Fibroblast of pulmonary artery (primary cell): ENCODE data around the gene UGT1A4.

Experiments
- DNase-seq: peaks from one replicate; pipeline ENCODE4 v3.0.0-alpha.2; 2010; ENCODE audit warnings: low read depth
- H3K4me3 ChIP-seq: replicated peaks from 2 replicates; pipeline ENCODE4 v1.5.1; 2011; ENCODE audit warnings: low read depth, mild to moderate bottlenecking, control low read depth, low read length, moderate library complexity
- CTCF ChIP-seq: IDR thresholded peaks from 2 replicates; pipeline ENCODE4 v1.5.1; 2011; ENCODE audit warnings: mild to moderate bottlenecking, control low read depth, low read length, inconsistent platforms; ENCODE audit errors: missing control alignments

The UGT1A4 gene

DNA sequence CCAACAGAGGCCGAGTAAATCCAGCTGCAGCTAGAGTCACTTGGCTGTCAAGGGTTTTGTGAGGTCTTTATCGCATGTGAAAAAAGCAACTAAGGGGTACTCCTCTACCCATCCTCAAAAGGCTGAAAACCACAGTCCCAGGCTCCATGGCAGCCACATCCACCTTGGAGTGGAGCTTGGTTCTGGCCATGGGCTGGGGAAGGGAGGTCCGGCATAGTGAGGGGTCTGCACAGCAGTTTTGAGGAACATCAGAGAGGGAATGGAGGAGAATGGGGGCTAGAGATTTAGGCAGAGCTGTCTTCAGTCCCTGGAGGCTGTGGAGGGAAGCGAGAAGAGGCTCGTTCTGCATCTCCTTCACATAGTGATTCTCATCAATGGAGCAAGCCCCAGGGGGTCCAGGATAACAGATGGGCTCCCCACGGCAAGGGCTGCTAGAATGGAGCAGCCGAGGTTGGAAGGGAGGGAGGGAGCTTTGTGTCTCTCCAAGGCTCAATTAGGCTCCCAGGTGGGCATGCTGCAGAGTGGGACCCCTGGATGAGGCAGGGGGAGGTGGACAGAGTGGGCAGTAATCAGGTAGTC lies 80.6 kb downstream of the UGT1A4 start:
- H3K4me3 ChIP-seq: no peak overlapping the region
- TF ChIP-seq CTCF: no peak
- no peak for DNase-seq

DNA sequence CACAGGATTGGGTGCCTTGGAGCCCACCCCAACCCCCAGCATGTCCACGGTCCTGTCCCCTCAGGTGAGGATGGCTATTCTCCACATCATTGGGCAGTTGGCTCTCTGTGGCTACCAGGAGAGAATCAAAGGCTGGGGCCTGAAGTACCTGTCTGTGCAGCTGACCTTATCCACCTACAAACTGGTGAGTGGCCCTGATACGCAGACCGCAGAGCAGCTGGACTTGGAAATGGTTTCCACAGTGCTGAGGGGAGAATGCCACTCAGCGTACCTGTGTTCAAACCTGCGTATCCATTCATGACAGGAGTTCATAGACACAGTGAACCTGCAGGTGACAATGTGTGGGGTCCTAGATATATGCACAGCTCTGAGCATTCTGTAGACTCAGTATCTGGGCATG lies 81.2 kb downstream of the UGT1A4 start:
- TF ChIP-seq CTCF: no peak
- no peak for DNase-seq
- no peak overlapping the region for H3K4me3 ChIP-seq

- no peak for TF ChIP-seq CTCF
- no peak overlapping the region for H3K4me3 ChIP-seq
- no peak for DNase-seq
Measured at GRCh38 chr2:233800208-233800607, 81.7 kb downstream of the UGT1A4 start.

DNA sequence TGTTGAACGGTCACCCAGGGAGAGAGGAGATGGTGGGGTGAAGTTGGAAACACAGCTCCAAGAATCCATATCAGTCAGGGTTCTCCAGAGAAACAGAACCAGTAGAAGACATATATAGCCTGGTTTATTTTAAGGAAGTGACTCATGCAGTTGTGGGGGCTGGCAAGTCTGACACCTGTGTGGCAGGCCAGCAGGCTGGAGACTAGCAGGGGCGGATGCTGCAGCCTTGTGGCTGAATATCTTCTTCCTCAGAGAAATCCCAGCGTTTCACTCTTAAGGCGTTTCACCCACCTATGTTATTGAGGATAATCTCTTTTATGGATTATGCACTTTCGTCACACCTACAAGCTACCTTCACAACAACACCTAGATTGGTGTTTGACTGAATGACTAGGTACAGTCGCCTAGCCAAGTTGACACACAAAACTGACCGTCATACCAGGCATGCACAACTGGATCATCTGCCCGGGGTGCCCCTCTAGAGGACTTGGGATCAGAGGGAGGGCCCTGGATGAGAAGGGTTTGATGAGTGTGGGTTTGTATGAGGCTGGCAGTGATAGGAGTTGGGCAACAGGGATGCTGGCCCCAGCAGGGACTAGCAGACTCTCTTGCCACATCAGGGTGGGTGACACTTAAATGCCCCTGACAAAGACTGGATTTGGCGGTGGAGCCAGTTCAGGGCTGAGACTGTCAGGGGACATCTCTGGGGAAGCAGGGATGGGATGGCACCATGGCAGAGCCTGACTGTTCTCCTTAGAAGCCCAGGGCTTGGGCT lies 83.0 kb downstream of the UGT1A4 start:
- peak; percentile 24 for DNase-seq
- no peak overlapping the region for H3K4me3 ChIP-seq
- no peak for TF ChIP-seq CTCF

DNA sequence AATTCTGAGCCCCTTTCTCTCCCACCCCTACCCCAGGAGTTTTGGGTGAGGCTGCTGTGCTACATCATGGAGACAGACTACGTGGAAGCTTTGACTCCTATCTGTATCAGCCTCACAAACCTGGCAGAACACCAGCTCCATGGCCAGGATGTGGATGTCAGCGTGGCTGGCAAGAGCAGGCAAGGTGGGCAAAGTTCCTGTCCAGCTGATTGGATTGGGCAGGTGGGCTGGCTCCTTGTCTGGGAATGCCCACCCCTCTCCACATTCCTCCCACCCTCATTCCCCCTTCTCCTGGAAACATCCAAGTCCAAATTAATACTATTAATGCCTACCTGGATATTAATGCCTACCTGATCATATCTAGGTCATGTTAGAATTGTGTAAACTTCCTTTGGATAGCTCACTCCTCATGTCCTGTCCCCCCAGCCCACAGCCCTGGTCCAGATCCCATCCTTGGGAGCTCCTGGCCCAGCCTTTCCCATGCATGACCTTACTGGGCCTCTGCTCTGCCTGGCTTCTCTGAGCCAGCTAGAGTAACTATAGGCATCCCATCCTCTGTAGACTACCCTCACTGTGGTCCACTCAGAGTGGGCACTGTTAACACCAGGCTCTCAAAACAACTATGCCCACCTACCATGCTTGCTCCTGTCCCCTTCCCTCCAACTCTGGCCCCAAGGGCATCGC lies 83.7 kb downstream of the UGT1A4 start:
- H3K4me3 ChIP-seq: no peak overlapping the region
- TF ChIP-seq CTCF: no peak
- DNase-seq: no peak

DNA sequence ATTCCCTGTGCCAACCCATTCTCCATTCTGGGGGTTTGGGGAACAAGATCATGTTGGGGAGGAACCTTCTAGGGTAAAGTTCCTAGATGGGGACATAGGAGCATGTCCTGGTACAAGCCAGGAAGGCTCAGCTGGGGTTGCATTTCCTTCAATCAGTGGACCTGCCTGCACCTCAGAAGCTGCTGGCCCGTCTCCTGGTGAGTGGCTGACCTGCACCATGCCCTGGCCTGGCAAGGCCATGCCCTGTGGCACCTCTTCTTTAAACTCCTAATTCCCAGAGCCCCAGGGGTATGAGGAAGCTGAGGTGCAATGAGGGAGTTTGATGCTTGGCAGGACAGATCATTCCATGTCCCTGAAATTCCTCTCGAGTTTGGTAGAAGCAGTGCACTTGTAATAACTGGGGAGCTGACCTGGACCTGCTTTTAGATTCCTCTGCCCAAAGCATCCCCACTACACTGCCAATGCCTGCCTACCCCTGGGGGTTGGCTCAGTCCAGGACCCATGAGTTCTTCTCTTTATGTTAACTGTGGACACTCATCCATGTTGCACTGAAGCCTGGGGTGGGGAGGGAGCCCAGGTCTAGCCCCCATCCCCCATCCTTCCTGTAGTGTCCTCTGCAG lies 84.9 kb downstream of the UGT1A4 start:
- no peak for TF ChIP-seq CTCF
- DNase-seq: no peak

More for the DNA sequence above, 84.9 kb downstream of the UGT1A4 start:
- H3K4me3 ChIP-seq: no peak overlapping the region
